GM12878 (cell line): ENCODE data around the gene CXCL14.

Source experiments
- CTCF ChIP-seq, 3 experiments: IDR thresholded peaks in 2 of 3; conservative IDR thresholded peaks in 1 of 3; 2 replicates each; pipeline ENCODE4 v1.5.1; 2011; ENCODE audit warnings: low read depth in 3 of 3, low read length in 3 of 3, mild to moderate bottlenecking in 3 of 3, control low read depth in 2 of 3, moderate library complexity in 2 of 3, inconsistent platforms in 1 of 3, mixed read lengths in 1 of 3; ENCODE audit not compliant: control insufficient read depth in 2 of 3, insufficient read depth in 1 of 3; ENCODE audit errors: extremely low read depth in 1 of 3
- EGR1 ChIP-seq, 2 experiments: IDR thresholded peaks; 1 replicate in 1 of 2; 2 replicates in 1 of 2; pipeline ENCODE4 v1.6.1; 2011 to 2012; ENCODE audit warnings: low read depth in 2 of 2, low read length in 2 of 2, borderline replicate concordance in 1 of 2, mild to moderate bottlenecking in 1 of 2, moderate library complexity in 1 of 2
- HDGF ChIP-seq: fragments of 450-650 bp; IDR thresholded peaks from 2 replicates; pipeline ENCODE4 v1.6.1; 2016; ENCODE audit warnings: antibody characterized with exemption
- POLR2AphosphoS5 ChIP-seq: IDR thresholded peaks from 2 replicates; pipeline ENCODE4 v1.6.1; 2011; ENCODE audit warnings: mild to moderate bottlenecking, low read length, inconsistent platforms

GRCh38 chr5:135564331-135564730, 14.5 kb downstream of the CXCL14 start:
- TF ChIP-seq CTCF (IDR thresholded peaks at IDR 0.05 in 2 of 3, conservative IDR thresholded peaks at IDR 0.05 in 1 of 3; ENCODE audit: control insufficient read depth in 2 of 3, extremely low read depth in 1 of 3, insufficient read depth in 1 of 3, low read depth in 3 of 3, low read length in 3 of 3), result no peak
- TF ChIP-seq EGR1 (IDR thresholded peaks at IDR 0.05; ENCODE audit: borderline replicate concordance in 1 of 2, low read depth in 2 of 2, low read length in 2 of 2), result no peak
- no peak for TF ChIP-seq POLR2AphosphoS5
- TF ChIP-seq HDGF, result no peak
